NCI-H1105 (cell line): Measurements from ENCODE around the gene GSTM4.
"Not testable (repeated sequence)": the region's sequence is repeated elsewhere in the genome, so short reads cannot be mapped to it uniquely, and the experiment has no call there.

Experiments
- DNase-seq: peaks from one replicate; lab custom pipeline; 2025; lab: John Stamatoyannopoulos, UW

Gene GSTM4

GRCh38 chr1:109704173-109704572 lies 48.3 kb downstream of the GSTM4 start:
- no peak for DNase-seq

- DNase-seq, result no peak
Observed at GRCh38 chr1:109705411-109705810, 49.5 kb downstream of the GSTM4 start.

GRCh38 chr1:109708949-109709348 lies 53.0 kb downstream of the GSTM4 start:
- not testable (repeated sequence) for DNase-seq

GRCh38 chr1:109709822-109710221 lies 53.9 kb downstream of the GSTM4 start:
- not testable (repeated sequence) for DNase-seq
